H9 (cell line): Measurements from ENCODE around the gene OMD. TPM values are rescaled to one million over a fixed set of nuclear protein-coding genes. Genes with fewer than 3 reads are reported as not detected.

ENCODE experiments used
- DNase-seq: peaks from one replicate; pipeline ENCODE4 v3.0.0-alpha.2; 2017
- H2AFZ ChIP-seq: one replicate; pipeline ENCODE4 v1.6.1; 2013; ENCODE audit warnings: mild to moderate bottlenecking, low read length, control low read depth, moderate library complexity
- H2AK5ac ChIP-seq: 2 replicates; pipeline ENCODE4 v1.6.1; 2013; ENCODE audit warnings: low read length, control low read depth, mixed read lengths; ENCODE audit not compliant: insufficient read length
- H2BK120ac ChIP-seq: one replicate; pipeline ENCODE4 v1.6.1; 2013; ENCODE audit warnings: low read depth, mild to moderate bottlenecking, low read length, control low read depth, inconsistent platforms; ENCODE audit not compliant: poor library complexity, severe bottlenecking
- H2BK12ac ChIP-seq: 2 replicates; pipeline ENCODE4 v1.6.1; 2013; ENCODE audit warnings: low read length, control low read depth, mixed read lengths, low read depth; ENCODE audit not compliant: insufficient read length
- H2BK15ac ChIP-seq: 2 replicates; pipeline ENCODE4 v1.6.1; 2013; ENCODE audit warnings: low read depth, low read length, control low read depth
- H2BK20ac ChIP-seq: one replicate; pipeline ENCODE4 v1.6.1; 2013; ENCODE audit warnings: low read depth, mild to moderate bottlenecking, low read length, control low read depth, inconsistent platforms; ENCODE audit not compliant: poor library complexity, severe bottlenecking
- H2BK5ac ChIP-seq: 2 replicates; pipeline ENCODE4 v1.6.1; 2013; ENCODE audit warnings: low read length, control low read depth, mixed read lengths; ENCODE audit not compliant: insufficient read length
- H3K14ac ChIP-seq: 2 replicates; pipeline ENCODE4 v1.6.1; 2013; ENCODE audit warnings: low read length, control low read depth; ENCODE audit not compliant: insufficient read depth
- H3K18ac ChIP-seq: 2 replicates; pipeline ENCODE4 v1.6.1; 2013; ENCODE audit warnings: low read depth, mild to moderate bottlenecking, mixed read lengths, low read length, control low read depth; ENCODE audit not compliant: insufficient read length
- H3K23ac ChIP-seq: 2 replicates; pipeline ENCODE4 v1.6.1; 2013; ENCODE audit warnings: low read length, control low read depth, mixed read lengths, low read depth; ENCODE audit not compliant: insufficient read length
- H3K23me2 ChIP-seq: 2 replicates; pipeline ENCODE4 v1.6.1; 2013; ENCODE audit warnings: low read depth, mild to moderate bottlenecking, mixed read lengths, low read length, control low read depth; ENCODE audit not compliant: insufficient read length, poor library complexity, severe bottlenecking
- H3K27ac ChIP-seq: 2 replicates; pipeline ENCODE4 v1.5.1; 2013; ENCODE audit warnings: low read length, control low read depth, mixed read lengths, low read depth; ENCODE audit not compliant: insufficient read length
- H3K27me3 ChIP-seq: 2 replicates; pipeline ENCODE4 v1.6.1; 2013; ENCODE audit warnings: low read length, control low read depth, inconsistent platforms; ENCODE audit not compliant: insufficient read depth
- H3K4ac ChIP-seq: 2 replicates; pipeline ENCODE4 v1.6.1; 2013; ENCODE audit warnings: low read depth, mild to moderate bottlenecking, control low read depth, inconsistent platforms, low read length, moderate library complexity
- H3K4me1 ChIP-seq: 2 replicates; pipeline ENCODE4 v1.6.1; 2013; ENCODE audit warnings: low read length, control low read depth, inconsistent platforms; ENCODE audit not compliant: insufficient read depth
- H3K4me2 ChIP-seq: 2 replicates; pipeline ENCODE4 v1.6.1; 2013; ENCODE audit warnings: low read length, control low read depth, mixed read lengths; ENCODE audit not compliant: insufficient read length, insufficient read depth
- H3K56ac ChIP-seq: 2 replicates; pipeline ENCODE4 v1.6.1; 2013; ENCODE audit warnings: low read depth, mild to moderate bottlenecking, mixed read lengths, low read length, control low read depth; ENCODE audit not compliant: insufficient read length
- H3K79me1 ChIP-seq: 2 replicates; pipeline ENCODE4 v1.6.1; 2013; ENCODE audit warnings: low read depth, mild to moderate bottlenecking, moderate library complexity, low read length, control low read depth, inconsistent platforms; ENCODE audit not compliant: insufficient read depth, poor library complexity, severe bottlenecking
- H3K79me2 ChIP-seq: 2 replicates; pipeline ENCODE4 v1.6.1; 2013; ENCODE audit warnings: low read length, control low read depth, inconsistent platforms; ENCODE audit not compliant: insufficient read depth
- H3K9ac ChIP-seq: 2 replicates; pipeline ENCODE4 v1.6.1; 2013; ENCODE audit warnings: low read length, control low read depth, mixed read lengths; ENCODE audit not compliant: insufficient read length; ENCODE audit errors: extremely low read depth
- H3K9me3 ChIP-seq: one replicate; pipeline ENCODE4 v1.6.1; 2013; ENCODE audit warnings: low read depth, low read length, inconsistent platforms; ENCODE audit not compliant: control insufficient read depth
- H3T11ph ChIP-seq: one replicate; pipeline ENCODE4 v1.6.1; 2013; ENCODE audit warnings: mild to moderate bottlenecking, low read length, control low read depth, inconsistent platforms
- H4K20me1 ChIP-seq: one replicate; pipeline ENCODE4 v1.6.1; 2013; ENCODE audit not compliant: control insufficient read depth, insufficient read length, insufficient read depth
- H4K5ac ChIP-seq: 2 replicates; pipeline ENCODE4 v1.6.1; 2013; ENCODE audit warnings: low read depth, mild to moderate bottlenecking, mixed read lengths, low read length, control low read depth; ENCODE audit not compliant: insufficient read length
- H4K8ac ChIP-seq: replicated peaks from 2 replicates; pipeline ENCODE4 v1.6.1; 2013; ENCODE audit warnings: low read length, control low read depth, mixed read lengths, low read depth; ENCODE audit not compliant: insufficient read length
- H4K91ac ChIP-seq: 2 replicates; pipeline ENCODE4 v1.6.1; 2013; ENCODE audit warnings: low read depth, mild to moderate bottlenecking, moderate library complexity, mixed read lengths, low read length, control low read depth; ENCODE audit not compliant: insufficient read length
- H3K27ac Mint-ChIP-seq, 3 experiments: 2 replicates in 2 of 3; 3 replicates in 1 of 3; pipeline ENCODE4 v1.8.0; 2020 to 2021; ENCODE audit warnings: mixed read lengths in 3 of 3, mild to moderate bottlenecking in 1 of 3, moderate library complexity in 1 of 3
- H3K27me3 Mint-ChIP-seq: 2 replicates; pipeline ENCODE4 v1.8.0; 2021; ENCODE audit warnings: low read depth, mild to moderate bottlenecking, moderate library complexity, mixed read lengths
- H3K36me3 Mint-ChIP-seq, 3 experiments: 2 replicates in 2 of 3; 3 replicates in 1 of 3; pipeline ENCODE4 v1.8.0; 2020 to 2021; ENCODE audit warnings: low read depth in 3 of 3, mixed read lengths in 3 of 3; ENCODE audit not compliant: insufficient read depth in 1 of 3
- H3K4me1 Mint-ChIP-seq, 2 experiments: 2 replicates each; pipeline ENCODE4 v1.8.0; 2020; ENCODE audit warnings: mixed read lengths in 2 of 2
- H3K4me3 Mint-ChIP-seq, 2 experiments: 2 replicates in 1 of 2; 3 replicates in 1 of 2; pipeline ENCODE4 v1.8.0; 2020 to 2021; ENCODE audit warnings: mild to moderate bottlenecking in 2 of 2, mixed read lengths in 2 of 2, moderate library complexity in 1 of 2
- H3K9me3 Mint-ChIP-seq, 2 experiments: 2 replicates in 1 of 2; 3 replicates in 1 of 2; pipeline ENCODE4 v1.8.0; 2020; ENCODE audit warnings: mild to moderate bottlenecking in 2 of 2, mixed read lengths in 2 of 2, moderate library complexity in 1 of 2
- WGBS: extraction: QIAGEN DNeasy Blood & Tissue Kit; methylation state at CpG from one replicate; pipeline ENCODE4 v1.1.7; 2013; ENCODE audit warnings: missing lambda C conversion rate, low lambda C conversion rate, mixed read lengths; ENCODE audit not compliant: insufficient read length; ENCODE audit errors: extremely low coverage; 5-methylcytosine and 5-hydroxymethylcytosine counted together
- total RNA-seq: library from RNA; stranded (reverse); gene quantifications from 2 replicates; pipeline ENCODE4 v1.2.1, GENCODE V29; 2021
- TF ChIP-seq, protein P1 (sequence below): fragments of 200-600 bp; sonication (generic); conservative IDR thresholded peaks from 3 replicates; pipeline ENCODE4 v1.8.0; 2021; ENCODE audit warnings: antibody characterized with exemption, mild to moderate bottlenecking

OMD gene
- total RNA-seq, 1 experiment from 2014 or later = not detected

GRCh38 chr9:92439921-92440750 lies 15.9 kb upstream of the OMD start:
- H2AFZ ChIP-seq = no peak overlapping the region
- Mint-ChIP-seq H3K4me1 (no peaks in the 10 kb centered on the region), H3K27ac (no peak overlapping the region), H3K9me3 (no peaks in the 10 kb centered on the region), H3K4me3 (no peak overlapping the region), H3K36me3 (no peaks in the 10 kb centered on the region), H3K27me3 (no peaks in the 10 kb centered on the region)
- no peaks in the 10 kb centered on the region for H3K27me3 ChIP-seq
- H3K18ac ChIP-seq = no peak overlapping the region
- no peak overlapping the region for H2AK5ac ChIP-seq
- no peaks in the 10 kb centered on the region for H3K79me2 ChIP-seq
- no peak overlapping the region for H4K91ac ChIP-seq
- no peak overlapping the region for H2BK15ac ChIP-seq
- no peak overlapping the region for H2BK5ac ChIP-seq
- H3K4me2 ChIP-seq = no peak overlapping the region
- no peak overlapping the region for H2BK120ac ChIP-seq
- H4K5ac ChIP-seq = no peak overlapping the region
- no peak overlapping the region for H3K23ac ChIP-seq
- H3K79me1 ChIP-seq = no peaks in the 10 kb centered on the region
- DNase-seq = no peak
- H4K8ac ChIP-seq = no peak overlapping the region
- no peaks in the 10 kb centered on the region for H3K9me3 ChIP-seq
- H3T11ph ChIP-seq = no peak overlapping the region
- H3K9ac ChIP-seq = no peak overlapping the region
- TF ChIP-seq, protein P1, sequence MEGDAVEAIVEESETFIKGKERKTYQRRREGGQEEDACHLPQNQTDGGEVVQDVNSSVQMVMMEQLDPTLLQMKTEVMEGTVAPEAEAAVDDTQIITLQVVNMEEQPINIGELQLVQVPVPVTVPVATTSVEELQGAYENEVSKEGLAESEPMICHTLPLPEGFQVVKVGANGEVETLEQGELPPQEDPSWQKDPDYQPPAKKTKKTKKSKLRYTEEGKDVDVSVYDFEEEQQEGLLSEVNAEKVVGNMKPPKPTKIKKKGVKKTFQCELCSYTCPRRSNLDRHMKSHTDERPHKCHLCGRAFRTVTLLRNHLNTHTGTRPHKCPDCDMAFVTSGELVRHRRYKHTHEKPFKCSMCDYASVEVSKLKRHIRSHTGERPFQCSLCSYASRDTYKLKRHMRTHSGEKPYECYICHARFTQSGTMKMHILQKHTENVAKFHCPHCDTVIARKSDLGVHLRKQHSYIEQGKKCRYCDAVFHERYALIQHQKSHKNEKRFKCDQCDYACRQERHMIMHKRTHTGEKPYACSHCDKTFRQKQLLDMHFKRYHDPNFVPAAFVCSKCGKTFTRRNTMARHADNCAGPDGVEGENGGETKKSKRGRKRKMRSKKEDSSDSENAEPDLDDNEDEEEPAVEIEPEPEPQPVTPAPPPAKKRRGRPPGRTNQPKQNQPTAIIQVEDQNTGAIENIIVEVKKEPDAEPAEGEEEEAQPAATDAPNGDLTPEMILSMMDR = no peak
- no CpG with 5 or more reads among the region's 5 CpGs for WGBS
- no peak overlapping the region for H3K4ac ChIP-seq
- no peak overlapping the region for H2BK20ac ChIP-seq
- no peaks in the 10 kb centered on the region for H3K23me2 ChIP-seq
- no peak overlapping the region for H3K14ac ChIP-seq
- H4K20me1 ChIP-seq = no peaks in the 10 kb centered on the region
- H3K4me1 ChIP-seq = no peaks in the 10 kb centered on the region
- H3K56ac ChIP-seq = no peak overlapping the region
- no peak overlapping the region for H3K27ac ChIP-seq
- no peak overlapping the region for H2BK12ac ChIP-seq
